ENCODE data around the gene STRBP. TPM values are rescaled to one million over a fixed set of nuclear protein-coding genes. Genes with fewer than 3 reads are reported as not detected.

The STRBP gene
- total and polyA plus RNA-seq, 9 of the 15 experiments (the other 6 are each of a cell fraction or from before 2014, with no cell fraction given) = 27.7 to 84.0 (median 70.2) TPM

GRCh38 chr9:123296174-123296573, 27.8 kb upstream of the STRBP start (continued):
- TF ChIP-seq ZNF609 (CRISPR knock-in tag; IDR thresholded peaks at IDR 0.05; ENCODE audit: borderline replicate concordance) (no peak), KDM5B (IDR thresholded peaks at IDR 0.05; ENCODE audit: insufficient replicate concordance, low read depth, low read length) (no peak), MEF2D (tag; conservative IDR thresholded peaks at IDR 0.05; ENCODE audit: low read depth) (0 out of 2 replicates have a peak, but pooled peaks have one; percentile 20), FOXP1 (CRISPR knock-in tag; IDR thresholded peaks at IDR 0.05) (no peak), ZC3H4 (CRISPR knock-in tag; IDR thresholded peaks at IDR 0.05; ENCODE audit: borderline replicate concordance) (no peak), FOXA1 (IDR thresholded peaks at IDR 0.05; ENCODE audit: borderline replicate concordance) (no peak), FOXM1 (IDR thresholded peaks at IDR 0.05; ENCODE audit: low read depth) (no peak), FOXM1 (CRISPR knock-in tag; IDR thresholded peaks at IDR 0.05; ENCODE audit: low read depth) (no peak), ZBTB33 (CRISPR knock-in tag; IDR thresholded peaks at IDR 0.05) (no peak), RBM25 (IDR thresholded peaks at IDR 0.05; ENCODE audit: low read depth, low read length, severe bottlenecking) (peak; percentile 81), EZH2 (IDR thresholded peaks at IDR 0.05; ENCODE audit: borderline replicate concordance, low read depth, low read length) (no peak), HDAC1 (IDR thresholded peaks at IDR 0.05) (0 out of 4 replicates have a peak, but pooled peaks of 1 of the 2 experiments have one; percentile 48), PYGO2 (tag; IDR thresholded peaks at IDR 0.05) (no peak), YBX1 (IDR thresholded peaks at IDR 0.05) (no peak), HDGF (IDR thresholded peaks at IDR 0.05) (0 out of 2 replicates have a peak, but pooled peaks have one; percentile 51), BCOR (IDR thresholded peaks at IDR 0.05) (peak; percentile 98), HMBOX1 (IDR thresholded peaks at IDR 0.05) (no peak), HDAC2 (IDR thresholded peaks at IDR 0.05) (peak; percentile 85), NFIX (CRISPR knock-in tag; IDR thresholded peaks at IDR 0.05; ENCODE audit: low read depth) (no peak), XRCC3 (IDR thresholded peaks at IDR 0.05) (no peak), CTBP1 (IDR thresholded peaks at IDR 0.05; ENCODE audit: borderline replicate concordance) (no peak), ELF1 (tag; IDR thresholded peaks at IDR 0.05) (no peak), BRF1 (IDR thresholded peaks at IDR 0.05; ENCODE audit: borderline replicate concordance, extremely low read depth, insufficient read length) (no peak), ZNF778 (CRISPR knock-in tag; IDR thresholded peaks at IDR 0.05) (no peak)

All from K562 (cell line).